DND-41 (cell line): Measurements from ENCODE around the gene CRK.

Experiments used
- ATAC-seq: fragments of 200-7000 bp; cut with Tn5 transposase; 3 replicates; pipeline ENCODE4 v1.9.1; 2021; ENCODE audit warnings: low read depth; ENCODE audit not compliant: insufficient read depth
- DNase-seq: peaks from one replicate; pipeline ENCODE4 v3.0.0-alpha.2; 2020
- H2AFZ ChIP-seq: 2 replicates; pipeline ENCODE4 v1.6.0; 2012; ENCODE audit warnings: low read depth, low read length
- H3K27ac ChIP-seq: 2 replicates; pipeline ENCODE4 v1.5.1; 2012; ENCODE audit warnings: low read length, inconsistent platforms
- H3K27me3 ChIP-seq: fragments of 200-600 bp; sonication (generic); 2 replicates; pipeline ENCODE4 v1.6.0; 2012; ENCODE audit warnings: low read length, mild to moderate bottlenecking, inconsistent platforms; ENCODE audit not compliant: insufficient read depth, poor library complexity
- H3K36me3 ChIP-seq: 2 replicates; pipeline ENCODE4 v1.5.1; 2012; ENCODE audit warnings: low read length, inconsistent platforms; ENCODE audit not compliant: insufficient read depth
- H3K4me1 ChIP-seq: 2 replicates; pipeline ENCODE4 v1.5.1; 2012; ENCODE audit warnings: mild to moderate bottlenecking, low read length; ENCODE audit not compliant: insufficient read depth
- H3K4me2 ChIP-seq: 2 replicates; pipeline ENCODE4 v1.6.0; 2012; ENCODE audit warnings: mild to moderate bottlenecking, moderate library complexity, low read length, inconsistent platforms; ENCODE audit not compliant: insufficient read depth
- H3K4me3 ChIP-seq, 2 experiments: fragments of 200-600 bp in 1 of 2; shearing (Covaris generic) in 1 of 2; 2 replicates each; pipeline ENCODE4 v1.5.1; 2012 to 2016; ENCODE audit warnings: inconsistent platforms in 2 of 2, low read length in 2 of 2, mild to moderate bottlenecking in 2 of 2, low read depth in 1 of 2, moderate library complexity in 1 of 2
- H3K79me2 ChIP-seq: 2 replicates; pipeline ENCODE4 v1.6.0; 2012; ENCODE audit warnings: low read length, inconsistent platforms; ENCODE audit not compliant: insufficient read depth
- H3K9ac ChIP-seq: 2 replicates; pipeline ENCODE4 v1.6.0; 2012; ENCODE audit warnings: low read depth, mild to moderate bottlenecking, inconsistent platforms, low read length, moderate library complexity
- H3K9me3 ChIP-seq: 2 replicates; pipeline ENCODE4 v1.5.1; 2012; ENCODE audit warnings: low read length, moderate library complexity, mild to moderate bottlenecking, inconsistent platforms; ENCODE audit not compliant: insufficient read depth, severe bottlenecking
- H4K20me1 ChIP-seq: 2 replicates; pipeline ENCODE4 v1.6.0; 2012; ENCODE audit warnings: low read length; ENCODE audit not compliant: insufficient read depth
- CTCF ChIP-seq: IDR thresholded peaks from 2 replicates; pipeline ENCODE4 v1.5.1; 2012; ENCODE audit warnings: borderline replicate concordance, low read length, moderate library complexity, mild to moderate bottlenecking; ENCODE audit not compliant: poor library complexity, severe bottlenecking; ENCODE audit errors: extremely low read depth
- EZH2 ChIP-seq: IDR thresholded peaks from 3 replicates; pipeline ENCODE4 v1.6.1; 2012; ENCODE audit warnings: borderline replicate concordance, low read depth, mild to moderate bottlenecking, moderate library complexity, low read length, inconsistent platforms; ENCODE audit not compliant: severe bottlenecking

CRK gene

DNA sequence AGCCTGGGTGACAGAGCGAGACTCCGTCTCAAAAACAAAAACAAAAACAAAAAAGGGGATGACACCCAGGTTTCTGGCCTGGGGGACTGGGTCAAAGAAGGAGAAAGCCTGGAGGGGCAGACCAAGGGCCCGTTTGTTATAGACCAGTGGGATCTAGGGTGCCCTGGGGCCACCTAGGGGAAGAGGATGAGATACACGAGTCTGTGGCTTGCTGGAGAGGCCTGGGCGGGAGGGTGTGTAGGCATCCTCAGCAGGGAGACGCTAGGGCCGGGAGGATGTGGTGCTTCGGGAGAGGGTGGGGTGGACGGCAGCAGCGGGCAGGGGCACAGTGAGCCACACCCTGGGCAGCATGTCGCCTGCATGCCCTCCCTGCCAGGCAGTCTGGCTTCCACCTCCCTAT is 17.1 kb upstream of the CRK start:
- no peak overlapping the region for H3K27ac ChIP-seq
- no peak overlapping the region for H3K9ac ChIP-seq
- DNase-seq (no peak), ATAC-seq (peak; percentile 49; the same call in 1 of the 3 replicates)
- H3K27me3 ChIP-seq, result no peaks in the 10 kb centered on the region
- H2AFZ ChIP-seq, result no peak overlapping the region
- H4K20me1 ChIP-seq, result 0 out of 2 replicates have a peak, but pooled peaks cover 5% of the 10 kb centered on the region
- peak; percentile 3 for TF ChIP-seq CTCF
- TF ChIP-seq EZH2, result no peak
- no peaks in the 10 kb centered on the region for H3K9me3 ChIP-seq
- no peak overlapping the region for H3K4me2 ChIP-seq
- H3K4me3 ChIP-seq, result no peak overlapping the region
- H3K4me1 ChIP-seq, result no peaks in the 10 kb centered on the region
- no peaks in the 10 kb centered on the region for H3K79me2 ChIP-seq
- no peaks in the 10 kb centered on the region for H3K36me3 ChIP-seq

- H3K79me2 ChIP-seq, result no peaks in the 10 kb centered on the region
- no peak for DNase-seq
- H2AFZ ChIP-seq, result no peak overlapping the region
- H3K4me1 ChIP-seq, result no peaks in the 10 kb centered on the region
- H3K27ac ChIP-seq, result no peak overlapping the region
- H4K20me1 ChIP-seq, result 0 out of 2 replicates have a peak, but pooled peaks cover 5% of the 10 kb centered on the region
- TF ChIP-seq CTCF, result no peak
- no peak for TF ChIP-seq EZH2
- H3K9ac ChIP-seq, result no peak overlapping the region
- H3K27me3 ChIP-seq, result no peaks in the 10 kb centered on the region
- no peak overlapping the region for H3K4me2 ChIP-seq
- no peak overlapping the region for H3K4me3 ChIP-seq
- no peaks in the 10 kb centered on the region for H3K9me3 ChIP-seq
- H3K36me3 ChIP-seq, result no peaks in the 10 kb centered on the region
- no peak for ATAC-seq
Measured at GRCh38 chr17:1471911-1472821, 16.1 kb upstream of the CRK start.

DNA sequence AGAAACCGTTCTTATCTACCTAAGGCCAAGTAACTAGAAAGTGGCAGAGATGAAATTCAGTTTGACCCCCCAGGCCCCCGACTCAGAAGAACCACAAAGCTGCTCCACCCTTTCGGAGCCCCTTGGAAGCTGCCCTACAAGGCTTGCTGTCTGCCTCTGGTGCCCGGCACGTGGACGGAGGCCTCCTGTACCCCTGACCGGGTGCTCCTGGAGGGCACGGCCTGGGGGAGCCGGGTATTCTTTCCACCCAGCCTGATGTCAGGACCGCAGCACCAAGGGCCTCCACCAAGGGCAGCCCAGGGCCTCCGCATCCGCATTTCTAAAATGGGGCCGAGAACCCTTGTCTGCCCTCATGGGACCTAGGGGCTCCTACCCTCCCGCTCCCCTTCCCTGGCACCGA is 15.5 kb upstream of the CRK start:
- H2AFZ ChIP-seq, result no peak overlapping the region
- no peak overlapping the region for H3K4me2 ChIP-seq
- 0 out of 2 replicates have a peak, but pooled peaks cover 5% of the 10 kb centered on the region for H4K20me1 ChIP-seq
- H3K4me1 ChIP-seq, result no peaks in the 10 kb centered on the region
- no peak overlapping the region for H3K27ac ChIP-seq
- H3K9me3 ChIP-seq, result no peaks in the 10 kb centered on the region
- TF ChIP-seq CTCF (no peak), EZH2 (no peak)
- no peaks in the 10 kb centered on the region for H3K79me2 ChIP-seq
- no peak overlapping the region for H3K4me3 ChIP-seq
- no peaks in the 10 kb centered on the region for H3K36me3 ChIP-seq
- no peak overlapping the region for H3K9ac ChIP-seq
- ATAC-seq (no peak), DNase-seq (no peak)
- no peaks in the 10 kb centered on the region for H3K27me3 ChIP-seq
